H4 (cell line): ENCODE results near the gene PRMT5. TPM values are rescaled to one million over a fixed set of nuclear protein-coding genes. Genes with fewer than 3 reads are reported as not detected.
A peak's percentile ranks its signal among the peaks of the same experiment; 100 is the strongest.
"Not testable (repeated sequence)": the region's sequence is repeated elsewhere in the genome, so short reads cannot be mapped to it uniquely, and the experiment has no call there.

Experiments
- DNase-seq: peaks from one replicate; pipeline ENCODE4 v3.0.0-alpha.2; 2015; ENCODE audit warnings: low spot score
- total RNA-seq: library from RNA; depleted of rRNA; stranded (reverse); fragments of >200 nt; shearing (Covaris generic); gene quantifications from 2 replicates; pipeline ENCODE4 v1.2.3, GENCODE V29; 2014; rRNA removed

Gene PRMT5
- 60.1 and 76.9 TPM in 2 replicates for total RNA-seq

GRCh38 chr14:22929104-22929960, at the start of gene PRMT5:
PRMT5 (minus strand) TSS chr14:22929376; CDS start chr14:22929361, 15 bp downstream.
- DNase-seq, result peak; percentile 100

GRCh38 chr14:22978487-22978837, 49.3 kb upstream of the PRMT5 start:
- DNase-seq, result no peak

GRCh38 chr14:22977684-22978486, 48.7 kb upstream of the PRMT5 start:
- peak; percentile 81 for DNase-seq

- DNase-seq, result no peak
Observed at GRCh38 chr14:22977434-22977683, 48.2 kb upstream of the PRMT5 start.

- peak; percentile 55 for DNase-seq
Observed at GRCh38 chr14:22976620-22977433, 47.7 kb upstream of the PRMT5 start.

GRCh38 chr14:22974530-22975313, 45.5 kb upstream of the PRMT5 start:
- DNase-seq, result no peak

- DNase-seq, result peak; percentile 48
Observed at GRCh38 chr14:22973217-22974032, 44.2 kb upstream of the PRMT5 start.

- no peak for DNase-seq
Observed at GRCh38 chr14:22972313-22972930, 43.2 kb upstream of the PRMT5 start.

- DNase-seq, result no peak
Observed at GRCh38 chr14:22971152-22971551, 42.0 kb upstream of the PRMT5 start.

- DNase-seq, result no peak
Observed at GRCh38 chr14:22966783-22967269, 37.6 kb upstream of the PRMT5 start.

- DNase-seq, result not testable (repeated sequence)
Observed at GRCh38 chr14:22965916-22966782, 37.0 kb upstream of the PRMT5 start.

GRCh38 chr14:22962061-22962676, 33.0 kb upstream of the PRMT5 start:
- no peak for DNase-seq

GRCh38 chr14:22955702-22956569, 26.8 kb upstream of the PRMT5 start:
- no peak for DNase-seq

- no peak for DNase-seq
Observed at GRCh38 chr14:22952418-22952817, 23.2 kb upstream of the PRMT5 start.

- DNase-seq, result not testable (repeated sequence)
Observed at GRCh38 chr14:22951795-22952194, 22.6 kb upstream of the PRMT5 start.

- no peak for DNase-seq
Observed at GRCh38 chr14:22945642-22946041, 16.5 kb upstream of the PRMT5 start.

- no peak for DNase-seq
Observed at GRCh38 chr14:22939684-22940083, 10.5 kb upstream of the PRMT5 start.
